ENCODE data around the gene HTR6.

The HTR6 gene

GRCh38 chr1:19656780-19657466 is 7.8 kb upstream of the HTR6 start:
- no peak for DNase-seq (ENCODE audit: low read depth in 2 of 2)

- no peak for DNase-seq (ENCODE audit: low read depth in 2 of 2)
Observed at GRCh38 chr1:19657511-19657910, 7.2 kb upstream of the HTR6 start.

GRCh38 chr1:19658186-19658585 is 6.5 kb upstream of the HTR6 start:
- no peak for DNase-seq (ENCODE audit: low read depth in 2 of 2)

GRCh38 chr1:19661721-19662228 is 2.9 kb upstream of the HTR6 start:
- DNase-seq (ENCODE audit: low read depth in 2 of 2): peak in 1 of 2 donors; percentile 26

- no peak for DNase-seq (ENCODE audit: low read depth in 2 of 2)
Observed at GRCh38 chr1:19662313-19662712, 2.4 kb upstream of the HTR6 start.

GRCh38 chr1:19665186-19665495 is 466 bp downstream of the HTR6 start:
- DNase-seq (ENCODE audit: low read depth in 2 of 2): no peak

- DNase-seq (ENCODE audit: low read depth in 2 of 2): no peak
Observed at GRCh38 chr1:19665496-19666465, 1.1 kb downstream of the HTR6 start.

- no peak for DNase-seq (ENCODE audit: low read depth in 2 of 2)
Observed at GRCh38 chr1:19668888-19669287, 4.2 kb downstream of the HTR6 start.

GRCh38 chr1:19670787-19671186 is 6.1 kb downstream of the HTR6 start:
- DNase-seq (ENCODE audit: low read depth in 2 of 2): no peak

GRCh38 chr1:19672237-19672636 is 7.6 kb downstream of the HTR6 start:
- DNase-seq (ENCODE audit: low read depth in 2 of 2): no peak

GRCh38 chr1:19675797-19676196 is 11.1 kb downstream of the HTR6 start:
- DNase-seq (ENCODE audit: low read depth in 2 of 2): no peak

- DNase-seq (ENCODE audit: low read depth in 2 of 2): no peak
Observed at GRCh38 chr1:19676438-19676922, 11.8 kb downstream of the HTR6 start.

- DNase-seq (ENCODE audit: low read depth in 2 of 2): no peak
Observed at GRCh38 chr1:19678493-19678892, 13.8 kb downstream of the HTR6 start.

GRCh38 chr1:19678931-19679453 is 14.3 kb downstream of the HTR6 start:
- no peak for DNase-seq (ENCODE audit: low read depth in 2 of 2)

- DNase-seq (ENCODE audit: low read depth in 2 of 2): no peak
Observed at GRCh38 chr1:19679691-19680090, 15.0 kb downstream of the HTR6 start.

- no peak for DNase-seq (ENCODE audit: low read depth in 2 of 2)
Observed at GRCh38 chr1:19680644-19681043, 16.0 kb downstream of the HTR6 start.

GRCh38 chr1:19682257-19682656 is 17.6 kb downstream of the HTR6 start:
- no peak for DNase-seq (ENCODE audit: low read depth in 2 of 2)

GRCh38 chr1:19682901-19683300 is 18.2 kb downstream of the HTR6 start:
- no peak for DNase-seq (ENCODE audit: low read depth in 2 of 2)

- no peak for DNase-seq (ENCODE audit: low read depth in 2 of 2)
Observed at GRCh38 chr1:19683351-19683750, 18.7 kb downstream of the HTR6 start.

GRCh38 chr1:19684677-19685076 is 20.0 kb downstream of the HTR6 start:
- no peak for DNase-seq (ENCODE audit: low read depth in 2 of 2)

GRCh38 chr1:19685994-19686393 is 21.3 kb downstream of the HTR6 start:
- DNase-seq (ENCODE audit: low read depth in 2 of 2): no peak

- no peak for DNase-seq (ENCODE audit: low read depth in 2 of 2)
Observed at GRCh38 chr1:19687414-19687813, 22.7 kb downstream of the HTR6 start.
